T-helper 2 cell treated with Interferon-gamma antibody and Interleukin-4, amounts not matched to agents 100 ng/mL and 5 ng/mL, for 36 hours (primary cell): ENCODE data around the gene SPTBN2. TPM values are rescaled to one million over a fixed set of nuclear protein-coding genes. Genes with fewer than 3 reads are reported as not detected.

Experiments
- intact Hi-C: fragments of 100-400 bp; cut with micrococcal nuclease; formaldehyde crosslinking; loops from one replicate; pipeline ENCODE4 v1.15.1; 2023
- total RNA-seq: library from RNA; stranded (reverse); gene quantifications from 2 replicates; pipeline ENCODE4 v1.2.3, GENCODE V29; 2022

The SPTBN2 gene
- total RNA-seq, 1 donor from 2014 or later, result 0.80 TPM

DNA sequence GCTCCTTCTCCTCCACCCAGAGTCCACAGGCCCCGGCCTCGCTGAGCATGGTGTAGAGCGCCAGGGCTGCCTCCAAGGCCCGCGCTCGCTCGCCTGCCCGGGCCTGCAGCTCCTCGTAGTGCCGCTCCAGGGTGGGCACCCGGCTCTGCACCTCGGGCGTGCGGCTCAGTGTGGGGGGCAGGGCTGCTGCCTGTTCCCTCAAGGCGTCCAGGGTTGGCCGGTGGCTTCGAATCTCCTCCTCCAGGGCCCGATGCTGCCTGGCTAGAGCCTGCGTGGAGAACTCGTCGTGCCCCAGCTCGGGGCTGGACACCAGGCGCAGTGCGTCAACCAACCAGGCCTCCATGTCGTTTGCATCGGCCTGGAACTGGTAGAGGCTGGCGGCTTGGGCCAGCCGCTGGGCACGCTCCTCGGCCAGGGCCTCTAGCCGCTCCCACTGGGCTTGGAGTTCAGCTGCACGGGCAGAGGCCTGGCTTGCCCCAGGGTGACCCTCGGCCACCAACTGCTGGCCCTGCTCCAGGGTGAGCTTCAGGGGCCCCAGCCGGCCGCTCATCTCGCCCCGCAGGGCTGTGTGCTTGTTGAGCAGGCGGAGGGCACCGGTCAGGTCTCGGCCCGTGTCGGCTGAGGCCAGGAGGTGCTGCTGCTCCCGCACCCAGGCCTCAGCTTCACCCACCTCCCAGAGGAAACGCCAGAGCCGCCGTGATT, 24.2 kb downstream of the SPTBN2 start:
- intact Hi-C loops, result no loop called here

DNA sequence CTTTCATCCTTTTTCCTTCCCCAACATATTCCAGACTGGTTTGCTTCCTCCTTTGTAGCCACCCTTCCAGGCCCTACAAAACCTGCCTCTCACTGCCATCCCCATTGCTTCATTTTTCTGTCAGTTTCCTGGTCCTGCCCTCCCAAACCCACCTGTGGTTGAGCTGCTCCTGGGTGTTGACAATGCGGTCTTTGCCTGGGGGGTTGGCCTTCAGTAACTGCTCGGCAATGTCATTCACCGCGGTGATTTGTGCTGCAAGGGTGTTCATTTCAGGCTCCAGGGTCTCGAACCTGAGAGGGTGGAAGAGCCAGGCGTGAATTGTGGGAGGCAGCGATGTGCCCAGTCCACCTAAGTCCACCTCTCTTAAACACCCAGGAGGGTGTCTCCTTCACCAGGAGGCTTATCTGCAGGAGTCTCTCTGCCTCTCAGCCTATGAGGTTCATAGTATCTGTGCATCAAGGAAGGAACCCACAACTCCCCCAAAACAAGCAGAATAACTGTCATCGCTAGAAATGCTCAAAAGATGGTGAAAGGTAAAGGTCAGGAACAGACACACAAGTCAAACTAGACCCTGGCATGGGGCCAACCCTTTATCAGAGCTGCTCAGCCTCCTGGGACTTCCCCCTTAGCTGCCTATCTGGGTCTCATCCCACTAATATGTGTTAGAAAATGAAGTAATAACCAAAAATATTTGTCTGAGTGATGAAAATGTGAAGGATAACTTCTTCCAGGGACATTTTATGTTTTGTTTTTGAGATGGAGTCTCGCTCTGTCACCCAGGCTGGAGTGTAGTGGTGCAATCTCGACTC, 27.4 kb downstream of the SPTBN2 start:
- intact Hi-C loops, result no loop called here

GRCh38 chr11:66700742-66701141, 28.3 kb downstream of the SPTBN2 start:
- intact Hi-C loops, result no loop called here

GRCh38 chr11:66700337-66700736, 28.7 kb downstream of the SPTBN2 start:
- intact Hi-C loops, result no loop called here

DNA sequence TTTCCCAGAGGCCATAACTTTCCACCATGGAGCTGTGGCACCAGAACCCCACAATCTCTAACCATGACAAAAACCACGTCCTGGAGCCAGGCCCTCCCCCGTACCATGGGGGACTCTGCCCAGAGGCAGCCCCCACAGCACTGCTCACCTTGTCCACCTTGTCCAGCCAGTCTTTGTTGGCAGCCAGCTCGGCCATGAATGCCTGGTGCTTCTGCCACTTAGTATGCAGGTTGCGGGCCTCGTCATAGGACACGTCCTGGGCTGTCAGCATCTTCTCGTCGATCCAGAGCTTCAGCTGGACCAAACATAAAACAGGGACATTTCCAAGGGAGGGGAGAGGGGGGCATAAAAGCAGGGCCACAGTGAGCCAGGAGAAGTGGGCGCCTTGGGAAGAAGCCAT, 30.5 kb downstream of the SPTBN2 start:
- intact Hi-C loops, result no loop called here

DNA sequence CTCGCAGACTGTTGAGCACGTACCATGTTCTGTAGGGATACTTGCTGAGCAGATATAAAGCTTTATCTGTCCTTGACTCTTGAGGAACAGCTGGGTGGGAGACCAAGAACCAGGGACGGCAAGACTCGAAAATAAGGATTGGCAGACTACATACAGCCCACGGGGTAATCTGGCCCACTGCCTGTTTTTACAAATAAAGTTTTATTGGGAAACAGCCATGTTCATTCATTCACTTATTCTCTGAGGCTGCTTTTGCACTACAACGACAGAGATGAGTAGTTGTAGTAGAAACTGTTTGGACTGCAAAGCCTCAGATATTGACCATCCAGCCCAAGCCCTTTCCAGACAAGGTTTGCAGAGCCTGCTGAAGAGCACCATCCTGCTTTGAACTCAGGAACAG, 31.0 kb downstream of the SPTBN2 start:
- intact Hi-C loops, result no loop called here

DNA sequence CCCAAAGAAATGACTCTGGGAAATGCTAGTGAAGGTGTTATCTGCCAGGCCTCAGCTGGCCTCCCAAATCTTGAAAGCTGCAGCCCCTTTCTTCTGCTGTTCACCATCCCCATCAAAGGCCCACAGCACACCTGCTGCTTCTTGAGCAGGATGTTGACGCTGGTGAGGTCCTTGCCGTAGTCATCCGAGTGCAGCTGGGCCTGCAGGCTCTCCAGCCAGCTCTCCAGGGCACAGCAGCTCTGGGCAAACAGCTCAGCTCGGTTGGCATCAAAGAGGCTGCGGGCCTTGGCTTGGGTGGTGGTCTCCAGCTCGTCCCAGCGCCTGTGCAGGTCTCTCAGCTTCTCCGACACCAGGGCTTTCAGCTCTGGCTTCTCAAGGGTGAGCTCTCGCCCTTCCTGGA, 32.9 kb downstream of the SPTBN2 start:
- intact Hi-C loops, result no loop called here

DNA sequence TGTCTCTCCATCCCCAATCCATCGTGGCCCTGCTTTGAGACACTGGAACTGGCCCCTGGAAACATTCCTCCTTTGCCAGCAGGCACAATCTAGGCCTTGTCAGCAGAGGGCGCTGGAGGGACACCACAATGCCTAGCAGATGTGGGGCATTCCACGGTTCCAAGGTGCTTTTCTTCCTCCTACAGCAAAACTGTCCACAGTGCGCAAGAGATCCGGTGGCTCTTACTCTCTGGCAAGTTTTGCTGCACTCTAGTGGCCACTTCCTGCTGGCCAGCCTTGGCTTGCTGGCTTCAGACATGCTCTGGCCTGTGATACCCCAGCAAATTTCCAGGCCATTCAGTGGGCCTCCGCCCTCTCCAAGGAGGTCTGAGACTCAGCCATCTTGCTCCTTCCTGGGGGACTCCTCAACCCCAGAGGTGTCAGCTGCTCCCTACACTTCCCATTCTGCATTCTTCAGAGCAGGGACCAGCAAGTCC, 34.2 kb downstream of the SPTBN2 start:
- intact Hi-C loops, result loop anchor here (1.0 kb wide), 2 partner anchors 140 to 189 kb away; no protein-coding TSS in a partner anchor

DNA sequence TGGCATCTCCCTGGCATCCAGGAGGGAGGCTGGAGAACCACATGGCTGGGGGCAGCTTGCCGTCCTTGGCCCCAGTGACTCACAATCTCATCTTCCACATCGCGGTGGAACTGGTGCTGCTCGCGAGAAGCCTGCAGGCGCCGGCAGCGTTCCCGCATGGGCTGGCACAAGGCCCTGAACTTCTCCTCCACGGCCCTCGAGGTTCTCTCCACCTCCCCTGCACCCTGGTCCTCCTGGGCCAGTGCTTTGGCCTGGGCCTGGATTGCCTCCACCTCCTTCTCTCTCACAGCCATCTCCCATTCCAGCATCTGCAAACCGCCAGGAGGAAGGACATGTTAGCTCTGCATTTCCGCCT, 35.0 kb downstream of the SPTBN2 start:
- intact Hi-C loops, result loop anchor here (1.0 kb wide), 2 partner anchors 140 to 189 kb away; no protein-coding TSS in a partner anchor

DNA sequence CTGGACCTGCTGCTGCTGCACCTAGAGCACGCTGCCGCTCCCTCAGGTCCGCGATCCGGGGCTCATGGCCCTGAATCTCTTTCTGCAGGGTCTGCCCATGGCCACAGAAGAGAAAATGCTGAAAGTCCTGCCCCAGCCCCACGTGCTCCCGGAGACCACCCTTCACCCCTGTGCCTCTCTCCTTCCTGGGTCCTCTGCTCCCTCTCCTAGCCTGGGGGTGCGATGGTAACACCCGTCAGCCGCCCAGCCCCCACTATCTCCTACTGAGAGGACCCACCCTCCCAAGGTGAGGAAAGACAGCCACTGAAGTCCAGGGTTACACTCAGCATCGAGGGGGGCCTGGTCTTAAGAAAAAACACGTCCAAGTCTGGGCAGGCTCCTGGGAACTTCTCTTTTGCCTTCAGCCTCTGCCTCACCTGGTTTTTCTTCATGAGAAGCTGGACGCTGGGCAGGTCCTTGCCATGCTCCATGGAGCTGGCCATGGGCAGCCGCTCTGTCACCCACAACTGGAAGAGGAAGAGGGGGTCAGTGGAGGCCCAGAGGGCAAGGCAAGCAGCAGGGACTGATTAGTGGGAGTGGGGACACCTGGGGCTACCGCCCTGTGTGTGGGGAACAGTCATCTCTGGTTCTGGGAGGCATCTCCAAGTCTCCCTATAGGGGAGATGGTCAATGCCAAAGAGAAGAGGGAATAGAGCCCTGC, 35.5 kb downstream of the SPTBN2 start:
- intact Hi-C loops, result loop anchor here (1.0 kb wide), 2 partner anchors 141 to 190 kb away; no protein-coding TSS in a partner anchor

DNA sequence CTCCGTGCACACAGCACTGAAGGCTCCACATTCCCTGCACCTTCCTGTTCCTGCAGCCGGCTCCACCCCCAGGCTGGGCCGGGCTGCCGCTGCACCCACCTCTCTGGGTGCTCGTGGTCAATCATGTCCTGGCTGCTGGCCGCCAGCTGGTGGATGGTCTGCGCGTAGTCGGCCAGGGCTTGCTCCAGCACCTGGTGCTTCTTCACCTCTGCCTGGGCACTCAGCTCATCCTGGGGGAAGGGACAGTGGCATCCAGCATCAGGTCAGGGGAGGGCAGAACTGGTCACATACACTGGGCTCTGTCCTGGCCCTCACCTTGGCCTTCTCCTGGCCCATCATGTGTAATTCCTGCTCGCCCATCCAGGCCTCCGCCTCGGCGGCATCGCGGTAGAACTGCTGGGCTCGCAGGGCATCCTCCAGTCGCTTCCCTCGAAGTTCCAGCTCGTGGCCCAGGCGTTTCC, 36.1 kb downstream of the SPTBN2 start:
- intact Hi-C loops, result no loop called here

- intact Hi-C loops, result no loop called here
Observed at GRCh38 chr11:66692446-66692845, 36.6 kb downstream of the SPTBN2 start.

DNA sequence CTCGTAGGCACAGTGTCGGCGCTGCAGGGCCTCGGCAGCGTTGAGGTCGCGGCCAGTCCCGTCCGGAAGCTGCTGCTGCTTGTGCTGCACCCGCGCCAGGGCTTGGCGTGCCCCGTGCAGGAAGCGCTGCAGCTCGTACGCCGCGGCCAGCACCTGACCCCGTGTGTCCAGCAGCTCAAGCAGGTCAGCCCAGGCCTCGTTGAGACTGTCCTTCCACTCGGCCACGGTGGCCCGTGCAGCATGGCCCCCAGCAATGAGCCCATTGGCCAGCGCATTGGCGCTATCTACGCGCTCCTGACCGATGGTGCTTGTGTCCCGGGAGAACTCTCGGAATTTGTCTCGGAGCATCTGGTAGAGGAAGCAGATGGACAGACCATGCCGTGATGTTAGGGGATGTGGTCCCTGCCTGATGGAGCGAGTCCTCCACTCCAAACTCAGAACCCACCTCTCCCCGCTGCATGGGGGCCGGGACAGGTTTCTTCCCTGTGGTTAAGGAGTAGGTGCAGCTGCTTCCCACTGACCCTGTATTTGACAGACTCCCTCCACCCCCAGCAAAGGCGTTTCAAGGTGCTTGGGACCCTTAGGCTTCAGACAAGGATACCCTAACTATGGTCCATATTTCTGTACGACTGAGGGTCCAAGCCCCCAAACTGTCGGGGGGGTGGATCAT, 37.6 kb downstream of the SPTBN2 start:
- intact Hi-C loops, result no loop called here

DNA sequence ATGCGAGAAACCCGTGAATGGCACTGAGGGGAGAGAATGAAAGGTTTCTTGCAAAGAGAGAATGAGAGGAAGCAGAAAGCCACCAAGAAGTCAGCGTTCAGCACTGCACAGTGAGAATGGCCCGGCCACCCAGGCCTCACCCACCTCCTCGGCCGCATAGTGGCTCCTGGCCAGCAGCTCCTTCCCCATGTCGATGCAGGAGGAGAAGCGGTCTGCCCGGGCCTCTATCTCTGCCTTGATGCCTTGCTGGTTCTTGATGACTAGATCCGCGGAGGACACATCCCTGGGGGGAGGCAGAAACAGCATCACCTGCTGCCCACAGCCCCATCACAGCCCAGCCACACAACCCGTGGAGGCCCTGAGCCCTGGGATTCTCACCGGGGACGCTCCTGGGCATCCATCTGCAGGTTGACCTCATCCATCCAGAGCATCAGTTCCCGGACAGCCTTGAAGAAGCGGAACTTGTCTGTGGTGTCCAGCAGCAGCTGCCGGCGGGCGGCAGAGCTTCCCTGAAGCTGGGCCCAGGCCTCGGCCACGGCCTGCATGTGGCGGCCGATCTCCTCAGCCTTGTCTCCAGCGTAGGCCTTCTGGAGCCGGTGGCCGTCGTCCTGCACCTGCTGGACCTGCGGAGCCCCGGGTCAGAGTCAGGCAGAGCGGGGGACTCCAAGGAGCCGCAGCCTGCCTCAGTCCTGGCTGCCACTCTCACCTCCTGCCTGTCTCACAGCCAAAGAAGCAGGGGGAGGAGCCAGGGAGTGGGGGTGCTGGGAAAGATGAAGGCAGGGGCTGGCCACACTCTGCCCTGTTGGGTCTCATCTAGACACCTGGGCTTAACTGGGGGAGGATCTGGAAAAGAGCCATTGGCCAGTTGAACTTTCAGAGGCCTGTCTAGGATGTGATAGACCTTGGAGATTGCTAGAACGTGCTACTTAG, 39.1 kb downstream of the SPTBN2 start:
- intact Hi-C loops, result no loop called here

- intact Hi-C loops, result no loop called here
Observed at GRCh38 chr11:66688561-66689534, 40.2 kb downstream of the SPTBN2 start.

DNA sequence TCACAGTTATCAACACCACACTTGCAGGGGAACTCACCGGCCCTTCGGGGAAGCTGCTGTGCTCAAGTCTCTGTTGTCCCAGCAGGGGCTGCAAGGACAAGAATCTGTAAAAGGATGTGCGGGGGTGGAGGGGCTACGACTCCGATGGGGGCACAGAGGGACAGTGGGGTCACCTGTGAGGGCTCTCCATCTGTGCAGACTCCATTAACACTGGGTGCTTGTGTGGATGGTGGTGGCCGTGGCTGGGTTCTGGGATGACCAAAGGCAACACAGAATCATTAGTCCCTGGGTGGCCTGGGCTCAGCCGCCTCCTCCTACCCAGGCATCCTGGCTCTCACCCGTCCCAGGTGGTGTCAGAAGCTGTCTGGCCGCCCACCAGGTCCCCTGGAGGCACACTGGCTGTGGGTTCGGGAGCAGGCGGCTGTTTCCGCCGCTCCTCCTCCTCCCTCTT, 41.2 kb downstream of the SPTBN2 start:
- intact Hi-C loops, result no loop called here

DNA sequence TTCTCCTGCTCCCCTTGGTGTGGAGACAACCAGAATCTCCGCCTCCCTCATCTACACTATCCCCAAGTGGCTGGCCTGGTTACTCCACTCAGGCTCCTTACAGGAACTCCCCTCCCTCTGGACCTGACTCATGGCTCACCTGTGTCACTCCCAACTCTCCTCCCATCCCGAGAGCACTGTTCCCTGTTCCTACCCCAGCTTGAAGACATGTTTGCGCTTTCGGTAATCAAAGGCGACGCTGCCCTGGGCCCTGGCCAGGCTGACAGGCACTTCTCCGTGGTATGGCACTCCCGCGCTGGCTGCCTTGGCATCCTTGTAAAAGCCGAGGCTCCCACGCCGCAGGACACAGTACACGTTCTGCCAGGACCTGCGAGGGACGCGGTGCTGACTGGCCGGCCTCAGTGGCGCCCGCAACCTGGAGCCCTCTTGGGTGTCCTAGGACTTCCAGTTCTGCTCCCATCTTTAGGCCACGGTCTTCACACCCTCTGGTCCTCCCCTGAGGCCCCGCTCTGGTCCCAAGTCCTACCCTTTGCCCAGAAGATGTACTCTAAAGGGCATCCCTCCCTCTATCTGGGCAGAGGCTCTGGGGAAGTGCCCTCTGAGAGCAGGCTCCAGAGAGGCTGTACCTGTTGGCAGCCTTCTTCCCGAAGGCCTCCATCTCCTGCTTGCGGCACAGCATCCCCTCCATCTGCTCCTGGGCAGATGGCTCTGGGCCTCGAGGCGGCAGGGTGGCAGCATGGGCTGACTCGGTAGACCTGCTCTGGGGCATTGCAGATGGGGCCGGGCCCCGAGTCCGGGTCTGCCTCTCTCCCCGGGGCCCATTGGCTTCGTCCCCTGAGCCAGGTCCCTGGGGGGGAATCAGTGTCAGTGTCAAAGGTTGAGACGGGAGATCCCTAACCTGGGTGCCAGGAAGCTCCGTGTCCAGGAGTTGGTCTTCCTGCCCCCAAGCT, 41.9 kb downstream of the SPTBN2 start:
- intact Hi-C loops, result no loop called here
